B cell (primary cell): ENCODE results near the gene RUSF1. TPM values are rescaled to one million over a fixed set of nuclear protein-coding genes. Genes with fewer than 3 reads are reported as not detected.

Experiments
- ATAC-seq: fragments of 200-7000 bp; cut with Tn5 transposase; one replicate; pipeline ENCODE4 v1.10.0; 2021; ENCODE audit warnings: low read depth, mild to moderate bottlenecking, moderate number of reproducible peaks, moderate library complexity
- CTCF ChIA-PET: fragments of 350-600 bp; sonication (Branson Sonifier 250); formaldehyde crosslinking; loops from one replicate; lab custom pipeline; 2021; ENCODE audit warnings: antibody characterized with exemption, inconsistent platforms; lab: Charles Lee
- POLR2A ChIA-PET: fragments of 350-600 bp; sonication (Branson Sonifier 250); formaldehyde crosslinking; loops from one replicate; lab custom pipeline; 2021; ENCODE audit warnings: antibody characterized with exemption; lab: Charles Lee
- DNase-seq: peaks from one replicate; pipeline ENCODE4 v3.0.0; 2013
- H2AFZ ChIP-seq: 2 replicates; pipeline ENCODE4 v1.6.1; 2012; ENCODE audit warnings: mild to moderate bottlenecking, low read depth, low read length; ENCODE audit not compliant: insufficient read depth, poor library complexity, severe bottlenecking
- H3K27ac ChIP-seq, 2 donors: 1 replicate in 1 of 2; 2 replicates in 1 of 2; pipeline ENCODE4 v1.5.1; 2012 to 2013; ENCODE audit warnings: low read length in 2 of 2, mild to moderate bottlenecking in 2 of 2, moderate library complexity in 1 of 2
- H3K27me3 ChIP-seq, 4 experiments: fragments of 200-600 bp in 1 of 4; sonication (generic) in 1 of 4; replicated peaks in 1 of 4; 1 replicate in 2 of 4; 2 replicates in 2 of 4; pipeline versions ENCODE4 v1.6.1 to v1.7.0; 2013 to 2016; ENCODE audit warnings: low read length in 3 of 4, mild to moderate bottlenecking in 2 of 4, mixed read lengths in 1 of 4, moderate library complexity in 1 of 4; ENCODE audit not compliant: insufficient read depth in 4 of 4, control insufficient read depth in 3 of 4; ENCODE audit errors: control extremely low read depth in 1 of 4
- H3K36me3 ChIP-seq, 2 experiments: replicated peaks in 1 of 2; 1 replicate in 1 of 2; 2 replicates in 1 of 2; pipeline versions ENCODE4 v1.6.1 to v1.7.1; 2013; ENCODE audit warnings: low read length in 1 of 2; ENCODE audit not compliant: insufficient read depth in 2 of 2, control insufficient read depth in 1 of 2; ENCODE audit errors: control extremely low read depth in 1 of 2, extremely low read depth in 1 of 2
- H3K4me1 ChIP-seq, 2 donors: fragments of 200-600 bp in 1 of 2; sonication (generic) in 1 of 2; 1 replicate in 1 of 2; 2 replicates in 1 of 2; pipeline versions ENCODE4 v1.5.1 to v1.6.1; 2013 to 2017; ENCODE audit warnings: low read length in 2 of 2; ENCODE audit not compliant: control insufficient read depth in 2 of 2, insufficient read depth in 2 of 2
- H3K4me2 ChIP-seq: replicated peaks from 2 replicates; pipeline ENCODE3; 2012; ENCODE audit warnings: mild to moderate bottlenecking, low read depth, low read length; ENCODE audit not compliant: poor library complexity, severe bottlenecking
- H3K4me3 ChIP-seq, 5 experiments: fragments of 200-600 bp in 1 of 5; sonication (generic) in 1 of 5; 1 replicate in 3 of 5; 2 replicates in 2 of 5; pipeline versions ENCODE4 v1.5.1 to v1.7.0; 2011 to 2016; ENCODE audit warnings: low read length in 4 of 5, mild to moderate bottlenecking in 4 of 5, low read depth in 2 of 5, control low read depth in 1 of 5, moderate library complexity in 1 of 5; ENCODE audit not compliant: insufficient read depth in 1 of 5; ENCODE audit errors: control extremely low read depth in 1 of 5, extremely low read depth in 1 of 5
- H3K79me2 ChIP-seq: fragments of 200-600 bp; sonication (generic); one replicate; pipeline ENCODE4 v1.6.0; 2016; ENCODE audit warnings: low read length; ENCODE audit not compliant: control insufficient read depth, insufficient read depth
- H3K9ac ChIP-seq: fragments of 200-600 bp; sonication (generic); 2 replicates; pipeline ENCODE4 v1.6.1; 2017; ENCODE audit warnings: mild to moderate bottlenecking, low read length, moderate library complexity
- H3K9me3 ChIP-seq, 3 donors: one replicate each; pipeline versions ENCODE4 v1.6.1 to v1.7.1; 2013; ENCODE audit warnings: low read length in 2 of 3; ENCODE audit not compliant: control insufficient read depth in 2 of 3, insufficient read depth in 1 of 3; ENCODE audit errors: control extremely low read depth in 1 of 3
- H4K20me1 ChIP-seq: 2 replicates; pipeline ENCODE4 v1.6.0; 2012; ENCODE audit warnings: mild to moderate bottlenecking, low read length; ENCODE audit not compliant: insufficient read depth, control insufficient read depth, poor library complexity, severe bottlenecking
- H3K27ac Mint-ChIP-seq: one replicate; pipeline ENCODE4 v1.8.0; 2021; ENCODE audit warnings: mixed read lengths
- H3K27me3 Mint-ChIP-seq: one replicate; pipeline ENCODE4 v1.8.0; 2021; ENCODE audit warnings: mixed read lengths
- H3K4me1 Mint-ChIP-seq: one replicate; pipeline ENCODE4 v1.8.0; 2021; ENCODE audit warnings: mixed read lengths
- H3K4me3 Mint-ChIP-seq: one replicate; pipeline ENCODE4 v1.8.0; 2021; ENCODE audit warnings: mixed read lengths
- H3K9me3 Mint-ChIP-seq: one replicate; pipeline ENCODE4 v1.8.0; 2022; ENCODE audit warnings: mixed read lengths; ENCODE audit not compliant: insufficient read depth
- EZH2 ChIP-seq: IDR thresholded peaks from 2 replicates; pipeline ENCODE4 v1.6.1; 2012; ENCODE audit warnings: borderline replicate concordance, low read depth, mild to moderate bottlenecking, moderate library complexity, low read length; ENCODE audit not compliant: insufficient read depth, poor library complexity, severe bottlenecking
- WGBS: methylation state at CpG from one replicate; pipeline ENCODE4 v1.1.5; 2013; ENCODE audit warnings: missing lambda C conversion rate; ENCODE audit not compliant: insufficient coverage; 5-methylcytosine and 5-hydroxymethylcytosine counted together
- intact Hi-C: fragments of 100-400 bp; cut with micrococcal nuclease; formaldehyde crosslinking; loops from one replicate; pipeline ENCODE4 v1.10.0; 2022
- polyA plus RNA-seq: library from polyadenylated mRNA; depleted of rRNA; stranded (reverse); fragments of >200 nt; gene quantifications from 2 replicates; pipeline ENCODE4 v1.2.3, GENCODE V29; 2012
- total RNA-seq, 2 donors: library from RNA; stranded (reverse); fragments of 120-200 nt in 1 of 2; gene quantifications; 1 replicate in 1 of 2; 2 replicates in 1 of 2; pipeline versions ENCODE4 v1.2.3 to v1.2.4, GENCODE V29; 2013 to 2022
- TF ChIP-seq, protein P1 (sequence below): fragments of 200-600 bp; IDR thresholded peaks from one replicate; pipeline ENCODE4 v1.8.0; 2022; ENCODE audit warnings: antibody characterized with exemption, mild to moderate bottlenecking

The RUSF1 gene
- total and polyA plus RNA-seq, 2 donors (not counting 1 experiment from before 2014, with no cell fraction given): 103 to 132 TPM

- Mint-ChIP-seq H3K27ac (no peak overlapping the region), H3K4me1 (peaks cover 3% of the 10 kb centered on the region), H3K27me3 (no peaks in the 10 kb centered on the region), H3K9me3 (no peaks in the 10 kb centered on the region), H3K4me3 (no peak overlapping the region)
- peaks cover 0 to 52% of the 10 kb centered on the region in 2 experiments for H3K36me3 ChIP-seq
- intact Hi-C loops: no loop called here
- DNase-seq: no peak
- CTCF ChIA-PET: no interaction called here
- H3K9me3 ChIP-seq: no peaks in the 10 kb centered on the region
- 97% methylated on average over 15 of the region's 18 CpGs for WGBS
- no peak overlapping the region for H2AFZ ChIP-seq
- H3K79me2 ChIP-seq: peaks cover 4% of the 10 kb centered on the region
- H3K27ac ChIP-seq: no peak overlapping the region
- H3K4me3 ChIP-seq: no peak overlapping the region
- no peak for ATAC-seq
- no peak for TF ChIP-seq EZH2
- TF ChIP-seq, protein P1, sequence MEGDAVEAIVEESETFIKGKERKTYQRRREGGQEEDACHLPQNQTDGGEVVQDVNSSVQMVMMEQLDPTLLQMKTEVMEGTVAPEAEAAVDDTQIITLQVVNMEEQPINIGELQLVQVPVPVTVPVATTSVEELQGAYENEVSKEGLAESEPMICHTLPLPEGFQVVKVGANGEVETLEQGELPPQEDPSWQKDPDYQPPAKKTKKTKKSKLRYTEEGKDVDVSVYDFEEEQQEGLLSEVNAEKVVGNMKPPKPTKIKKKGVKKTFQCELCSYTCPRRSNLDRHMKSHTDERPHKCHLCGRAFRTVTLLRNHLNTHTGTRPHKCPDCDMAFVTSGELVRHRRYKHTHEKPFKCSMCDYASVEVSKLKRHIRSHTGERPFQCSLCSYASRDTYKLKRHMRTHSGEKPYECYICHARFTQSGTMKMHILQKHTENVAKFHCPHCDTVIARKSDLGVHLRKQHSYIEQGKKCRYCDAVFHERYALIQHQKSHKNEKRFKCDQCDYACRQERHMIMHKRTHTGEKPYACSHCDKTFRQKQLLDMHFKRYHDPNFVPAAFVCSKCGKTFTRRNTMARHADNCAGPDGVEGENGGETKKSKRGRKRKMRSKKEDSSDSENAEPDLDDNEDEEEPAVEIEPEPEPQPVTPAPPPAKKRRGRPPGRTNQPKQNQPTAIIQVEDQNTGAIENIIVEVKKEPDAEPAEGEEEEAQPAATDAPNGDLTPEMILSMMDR: no peak
- H3K27me3 ChIP-seq: no peaks in the 10 kb centered on the region
- H3K4me2 ChIP-seq: no peak overlapping the region
- H3K9ac ChIP-seq: no peak overlapping the region
- POLR2A ChIA-PET: no interaction called here
- H3K4me1 ChIP-seq: no peaks in the 10 kb centered on the region
- H4K20me1 ChIP-seq: peaks cover 15% of the 10 kb centered on the region
Observed at GRCh38 chr16:31493506-31494125, 14.6 kb downstream of the RUSF1 start.

DNA sequence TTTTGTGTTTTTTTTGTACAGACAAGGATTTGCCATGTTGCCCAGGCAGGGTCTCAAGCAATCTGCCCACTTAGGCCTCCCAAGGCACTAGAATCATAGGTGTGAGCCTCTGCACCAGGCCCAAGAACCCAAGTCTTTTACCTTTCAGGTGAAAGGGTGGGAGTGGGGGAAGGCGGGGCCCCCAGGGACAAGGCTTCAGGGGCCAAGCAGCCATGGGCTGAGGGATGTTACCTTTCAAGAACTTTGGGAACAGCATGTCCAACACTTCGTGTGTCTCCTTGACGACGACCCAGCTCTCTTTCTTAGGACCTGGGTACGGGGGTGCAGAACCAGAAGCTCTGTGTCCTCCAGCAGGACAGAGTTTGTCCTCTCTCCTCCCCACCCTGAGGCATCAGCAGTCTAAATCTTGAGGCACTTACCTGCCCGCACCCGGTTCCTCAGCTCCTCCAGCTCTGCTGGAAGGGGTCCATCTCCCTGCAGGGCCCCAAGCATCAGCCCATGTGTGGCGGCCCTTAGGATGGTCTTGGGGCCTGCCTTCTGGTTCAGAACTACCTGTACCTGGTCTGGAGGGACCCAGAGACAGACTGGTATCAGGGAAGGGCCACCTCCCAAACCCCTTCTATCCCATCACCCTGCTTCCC, 16.3 kb downstream of the RUSF1 start:
- ChIA-PET CTCF (no interaction called here), POLR2A (interaction anchor here (1.5 kb wide), 1 partner anchor 10 kb away, joined by 3 read pairs; no protein-coding TSS in a partner anchor)
- H3K4me3 Mint-ChIP-seq: no peak overlapping the region
- H3K27me3 Mint-ChIP-seq: no peaks in the 10 kb centered on the region
- no peak overlapping the region for H3K4me3 ChIP-seq
- no peak overlapping the region for H2AFZ ChIP-seq
- no peaks in the 10 kb centered on the region for H3K9me3 Mint-ChIP-seq
- H4K20me1 ChIP-seq: peaks cover 6% of the 10 kb centered on the region
- peaks cover 12% of the 10 kb centered on the region for H3K4me1 Mint-ChIP-seq
- H3K79me2 ChIP-seq: no peaks in the 10 kb centered on the region
- H3K9me3 ChIP-seq: peaks cover 0 to 5% (median 0%) of the 10 kb centered on the region in 3 donors
- no peak overlapping the region for H3K27ac Mint-ChIP-seq
- no peaks in the 10 kb centered on the region for H3K27me3 ChIP-seq
- no peak for DNase-seq
- no peak overlapping the region for H3K4me2 ChIP-seq
- TF ChIP-seq EZH2: no peak
- TF ChIP-seq, protein P1: no peak
- H3K4me1 ChIP-seq: peaks cover 10 to 14% of the 10 kb centered on the region in 2 donors
- no peak overlapping the region for H3K9ac ChIP-seq
- 100% methylated on average over 7 of the region's 8 CpGs for WGBS
- ATAC-seq: no peak
- peaks cover 0 to 36% of the 10 kb centered on the region in 2 experiments for H3K36me3 ChIP-seq
- no peak overlapping the region for H3K27ac ChIP-seq
- intact Hi-C loops: no loop called here
